Myocyte (in vitro differentiated cells): Measurements from ENCODE around the gene SDK2. TPM values are rescaled to one million over a fixed set of nuclear protein-coding genes. Genes with fewer than 3 reads are reported as not detected.

ENCODE experiments used
- DNase-seq: peaks from one replicate; pipeline ENCODE4 v3.0.0-alpha.2; 2012; ENCODE audit warnings: low read depth
- total RNA-seq: library from RNA; depleted of rRNA; stranded (reverse); fragments of >200 nt; gene quantifications from 2 replicates; pipeline ENCODE4 v1.2.3, GENCODE V29; 2014

Gene SDK2
- total RNA-seq, 1 donor from 2014 or later, result not detected

- no peak for DNase-seq
Observed at GRCh38 chr17:73635101-73635817, 9.0 kb downstream of the SDK2 start.

DNA sequence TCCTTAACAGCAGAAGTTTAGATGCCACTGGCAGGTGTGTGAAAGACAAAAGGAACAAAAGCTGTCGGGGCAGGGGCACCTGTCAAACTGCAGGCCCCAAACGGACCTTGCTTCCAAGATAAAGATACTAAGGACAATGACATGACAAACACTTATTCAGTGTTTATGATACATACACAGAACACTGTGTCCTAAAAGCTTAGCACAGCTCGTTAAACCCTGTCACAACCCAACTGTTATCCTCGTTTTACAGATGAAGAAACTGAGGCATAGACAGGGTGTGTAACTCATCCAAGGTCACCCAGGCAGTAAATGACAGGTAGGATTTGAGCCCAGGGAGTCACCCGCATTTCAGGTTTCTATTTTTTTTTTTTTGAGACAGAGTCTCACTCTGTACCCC is 9.6 kb downstream of the SDK2 start:
- DNase-seq, result no peak

- no peak for DNase-seq
Observed at GRCh38 chr17:73633736-73634135, 10.5 kb downstream of the SDK2 start.

GRCh38 chr17:73632513-73632912 is 11.7 kb downstream of the SDK2 start:
- DNase-seq, result no peak

DNA sequence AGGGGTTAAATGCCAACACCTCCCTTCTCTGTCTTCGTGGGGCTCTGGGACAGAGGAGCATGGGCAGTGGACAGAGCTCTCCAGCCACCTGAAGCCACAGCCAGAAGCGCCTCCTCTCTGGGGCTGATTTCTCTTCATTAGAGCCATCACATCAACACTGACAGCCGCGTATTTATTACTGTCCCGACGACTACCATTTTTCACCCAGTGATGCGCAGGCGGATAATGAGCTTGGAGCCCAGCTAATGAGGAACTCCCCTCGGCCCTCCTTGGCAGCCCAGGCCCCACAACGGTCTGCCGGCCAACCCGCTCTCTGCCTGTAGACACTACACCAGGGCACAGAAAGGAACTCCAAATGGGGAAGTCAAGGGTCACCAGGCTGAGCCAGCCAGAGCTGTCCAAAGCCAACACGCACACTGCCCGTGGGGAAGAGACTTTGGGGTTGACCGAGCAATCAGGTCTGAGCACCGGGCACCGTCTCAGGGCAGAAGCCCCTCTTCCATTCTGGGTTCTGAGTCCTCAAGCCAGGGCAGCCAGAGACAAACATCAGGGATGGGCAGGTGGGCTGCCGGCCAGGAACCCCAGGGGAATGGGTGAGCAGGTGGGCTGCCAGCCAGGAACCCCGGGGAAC is 13.2 kb downstream of the SDK2 start:
- DNase-seq, result no peak

DNA sequence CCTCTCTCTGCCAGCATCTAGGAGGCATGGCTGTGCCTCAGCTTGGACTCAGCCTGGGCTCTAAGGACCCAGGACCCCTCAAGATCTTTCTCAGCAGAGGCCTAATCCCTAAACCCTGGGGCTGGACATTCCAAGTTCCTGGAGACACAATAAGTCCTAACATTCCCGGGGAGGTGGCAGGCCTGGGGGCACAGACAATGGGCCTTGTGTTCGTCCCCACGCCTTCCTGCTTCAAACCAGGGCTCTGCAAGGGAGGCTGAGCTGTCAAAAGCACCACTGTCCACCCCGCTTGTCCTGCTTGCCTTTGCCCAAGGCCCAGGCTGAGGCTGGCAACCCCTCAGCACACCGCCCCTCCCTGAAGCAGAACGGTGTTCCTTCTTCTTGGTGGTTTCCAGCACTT is 13.7 kb downstream of the SDK2 start:
- no peak for DNase-seq

DNA sequence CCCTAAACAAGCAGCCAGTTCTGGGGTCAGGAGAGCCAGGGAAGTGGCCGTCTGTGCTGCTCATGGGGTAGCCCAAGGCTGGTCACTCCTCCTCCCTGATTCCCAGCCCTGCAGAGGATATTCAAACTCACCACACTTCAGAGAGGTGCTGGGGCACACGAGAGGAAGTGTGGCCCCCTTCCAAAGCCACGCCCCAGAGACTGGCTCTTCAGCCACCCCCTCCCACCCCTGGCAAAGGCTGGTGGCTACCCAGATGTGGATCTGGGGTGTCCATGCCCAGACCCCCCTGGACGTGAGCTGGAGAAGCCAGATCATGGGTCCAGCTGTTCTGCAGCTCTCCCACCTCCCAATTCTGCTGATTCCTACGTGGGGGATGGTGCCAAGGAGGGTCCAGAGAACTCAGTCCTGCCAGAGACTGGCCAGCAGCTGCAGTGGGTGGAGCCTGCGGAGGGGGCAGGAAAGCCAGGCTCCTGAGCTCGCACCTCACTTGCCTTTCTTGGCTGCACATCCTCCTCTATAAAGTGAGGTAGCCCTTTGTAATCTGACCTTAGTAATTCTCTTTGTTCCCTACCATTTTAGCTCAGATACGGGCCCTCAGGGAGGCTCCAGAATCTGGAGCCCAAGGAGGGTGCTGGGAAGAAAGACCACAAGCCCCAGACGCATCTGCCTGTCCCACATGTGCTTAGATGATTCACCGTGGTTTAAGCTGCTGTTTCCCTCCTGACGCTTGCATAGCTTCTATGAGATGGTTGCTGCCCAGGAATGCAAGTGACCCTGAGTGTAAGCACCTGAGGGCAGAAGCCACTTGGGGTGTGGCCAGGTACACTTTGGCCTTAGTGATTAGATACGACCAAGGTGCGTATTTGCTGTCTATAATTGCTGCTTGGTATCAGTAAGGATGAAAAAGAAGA is 15.3 kb downstream of the SDK2 start:
- DNase-seq, result no peak

DNA sequence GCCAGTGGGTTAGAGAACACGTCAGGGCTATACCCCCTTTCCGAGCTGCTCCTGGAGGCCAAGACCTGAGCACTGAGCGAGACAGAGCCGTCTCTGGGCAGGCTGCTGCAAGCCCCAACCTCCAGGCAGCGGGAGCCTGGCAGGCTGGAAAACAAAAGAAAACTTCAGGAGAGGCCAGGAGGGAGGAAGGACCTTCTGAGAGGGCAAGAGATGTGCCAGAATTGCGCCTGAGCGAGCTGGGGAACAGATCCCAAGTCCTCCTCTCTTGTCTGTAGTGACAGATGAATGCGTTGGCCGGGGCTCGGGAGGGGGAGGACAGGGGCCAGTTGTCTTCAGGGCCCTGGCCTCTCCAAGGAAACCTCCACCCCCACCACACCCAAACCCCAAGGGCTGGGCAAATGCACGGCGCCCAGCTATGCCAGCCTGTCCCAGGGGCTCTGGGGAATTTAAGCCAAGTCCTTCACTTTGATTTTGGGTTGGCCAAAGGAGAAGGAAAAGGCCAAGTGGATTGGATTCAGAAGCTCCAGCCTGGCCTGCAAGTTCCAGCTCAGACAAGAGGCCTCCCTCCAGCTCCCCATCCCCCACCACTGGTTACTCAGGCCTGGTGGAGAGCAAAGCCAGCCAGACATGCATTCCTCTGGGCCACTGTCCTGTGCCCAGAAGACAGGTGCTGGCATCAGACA is 18.1 kb downstream of the SDK2 start:
- DNase-seq, result peak; percentile 6

DNA sequence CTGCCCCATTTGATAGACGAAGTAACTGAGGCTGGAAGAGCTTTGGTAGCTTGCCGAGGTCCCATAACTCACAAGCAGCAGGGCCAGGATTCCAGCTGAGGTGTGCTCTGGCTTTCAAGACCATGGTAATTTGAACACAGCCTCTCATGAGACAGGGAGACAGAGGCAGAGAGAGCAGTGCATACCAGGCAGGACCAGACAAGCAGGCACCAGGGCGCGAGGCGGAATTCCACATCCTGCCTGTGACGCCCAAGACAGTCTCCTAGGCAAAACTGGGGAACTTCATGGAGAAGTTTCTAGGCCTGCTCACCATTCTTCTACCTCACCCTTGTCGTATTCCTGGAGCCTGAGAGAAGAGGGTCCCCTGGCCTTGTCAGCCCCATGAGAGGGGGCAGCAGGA is 19.2 kb downstream of the SDK2 start:
- no peak for DNase-seq

GRCh38 chr17:73624496-73624988 is 19.7 kb downstream of the SDK2 start:
- DNase-seq, result no peak

- DNase-seq, result no peak
Observed at GRCh38 chr17:73623818-73624217, 20.4 kb downstream of the SDK2 start.

DNA sequence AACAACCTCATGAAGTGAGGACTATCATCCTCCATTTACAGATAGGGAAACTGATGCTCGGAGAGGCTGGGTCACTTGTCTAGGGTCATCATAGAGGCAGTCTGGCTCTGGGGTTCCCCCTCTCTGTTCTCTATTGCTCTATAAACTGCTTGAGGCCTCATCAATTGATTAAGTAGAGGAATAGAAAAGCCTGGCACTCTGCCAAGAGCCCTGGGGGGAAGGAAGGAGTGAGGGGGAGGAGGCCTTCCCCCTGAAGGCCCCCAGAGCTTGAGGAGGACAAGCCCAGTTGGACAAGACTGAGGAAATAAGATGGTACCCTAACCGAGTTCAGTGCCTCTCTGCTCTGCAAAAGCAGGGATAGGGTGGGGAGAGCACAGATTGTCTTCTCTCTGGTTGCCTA is 21.0 kb downstream of the SDK2 start:
- no peak for DNase-seq

- no peak for DNase-seq
Observed at GRCh38 chr17:73622381-73622780, 21.9 kb downstream of the SDK2 start.

GRCh38 chr17:73621685-73622084 is 22.6 kb downstream of the SDK2 start:
- DNase-seq, result no peak

GRCh38 chr17:73620414-73620813 is 23.8 kb downstream of the SDK2 start:
- no peak for DNase-seq

DNA sequence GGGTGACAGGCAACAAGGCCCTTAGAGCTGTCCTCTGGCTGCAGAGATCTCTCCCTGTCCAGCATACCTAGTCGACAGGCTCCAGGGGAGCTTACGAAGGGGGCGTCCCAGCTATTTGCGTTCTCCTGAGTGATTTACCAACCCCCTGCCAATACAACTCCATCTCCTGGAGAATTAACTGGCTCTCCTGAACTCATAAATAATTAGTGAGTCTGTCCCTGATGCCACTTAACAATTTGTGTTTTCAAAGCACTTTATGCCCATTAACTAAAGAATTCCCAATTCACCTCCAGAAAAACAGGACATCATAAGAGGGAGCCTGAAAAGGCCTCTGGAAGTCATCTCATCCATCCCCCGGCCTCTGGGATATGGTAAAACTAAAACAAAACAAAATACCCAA is 26.7 kb downstream of the SDK2 start:
- no peak for DNase-seq

DNA sequence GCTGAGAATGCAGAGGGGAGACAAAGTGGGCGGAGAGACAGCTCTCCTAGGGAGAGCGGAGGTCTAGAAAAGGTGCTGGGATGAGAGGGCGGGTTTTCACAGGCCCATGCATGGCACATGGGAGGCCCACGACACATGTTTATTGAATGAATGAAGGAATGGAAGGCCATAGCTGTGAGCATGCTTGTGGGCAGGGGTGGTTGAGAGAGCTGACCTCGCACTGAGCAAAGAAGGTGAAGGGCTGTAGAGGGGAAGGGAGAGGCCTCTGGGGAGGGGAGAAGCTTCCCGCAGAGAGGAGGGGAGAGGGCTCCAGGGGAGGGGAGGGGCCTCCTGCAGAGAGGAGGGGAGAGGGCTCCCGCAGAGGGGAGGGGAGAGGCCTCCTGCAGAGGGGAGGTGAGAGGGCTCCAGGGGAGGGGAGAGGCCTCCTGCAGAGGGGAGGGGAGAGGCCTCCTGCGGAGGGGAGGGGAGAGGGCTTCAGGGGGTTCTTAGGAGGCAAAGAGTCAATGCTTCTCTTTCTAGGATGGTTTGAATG is 27.3 kb downstream of the SDK2 start:
- no peak for DNase-seq

DNA sequence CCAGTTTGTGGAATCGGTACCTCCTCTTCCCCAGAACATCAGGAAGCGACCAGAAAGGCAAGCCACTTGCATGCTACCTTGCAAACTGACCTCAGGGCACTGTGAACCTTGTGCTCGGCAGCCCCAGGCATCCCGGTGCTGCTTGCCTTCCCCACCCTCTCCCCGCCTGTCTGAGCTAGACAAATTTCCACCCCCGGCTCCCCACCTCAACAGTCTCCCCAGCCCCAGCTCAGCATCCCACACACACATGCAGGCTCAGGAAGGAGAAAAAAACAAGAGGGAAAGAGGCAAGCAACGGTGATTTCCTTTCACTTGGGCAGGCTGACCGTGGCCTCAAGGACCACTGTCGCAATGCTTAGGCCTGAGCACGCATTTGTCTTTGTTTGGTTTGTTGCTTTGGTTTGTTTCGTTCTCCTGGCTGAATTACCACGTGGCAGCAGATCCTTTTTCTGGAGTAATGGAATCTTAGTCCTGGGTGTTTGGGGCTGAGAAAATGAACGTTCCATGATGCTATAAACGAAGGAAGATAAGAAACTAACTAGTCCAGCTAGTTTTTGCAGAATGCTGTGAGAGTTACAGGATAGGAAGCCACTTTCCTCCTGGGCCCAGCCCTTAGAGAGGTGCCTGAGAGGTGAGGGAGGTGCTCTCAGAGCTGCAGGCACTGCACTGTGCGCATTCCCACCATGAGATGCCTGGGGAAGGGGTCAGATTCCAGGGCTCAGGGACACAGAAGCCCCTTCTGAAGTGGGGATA is 27.9 kb downstream of the SDK2 start:
- DNase-seq, result no peak

- no peak for DNase-seq
Observed at GRCh38 chr17:73614256-73614655, 30.0 kb downstream of the SDK2 start.
